Kasumi-1 (cell line): ENCODE data around the gene TMOD3.
"Not testable (repeated sequence)": the region's sequence is repeated elsewhere in the genome, so short reads cannot be mapped to it uniquely, and the experiment has no call there.

Experiments
- DNase-seq, 2 experiments: peaks; one replicate each; lab custom pipeline; 2025; lab: John Stamatoyannopoulos, UW

Gene TMOD3

GRCh38 chr15:51829376-51830275 is at the start of gene TMOD3:
Gene TMOD3 (plus strand): TSS chr15:51829653. CDS start chr15:51862885, 33,232 bp downstream.
- peak; percentile 66 to 73 for DNase-seq

- no peak for DNase-seq
Observed at GRCh38 chr15:51780636-51781035, 48.8 kb upstream of the TMOD3 start.

GRCh38 chr15:51781506-51781905 is 47.9 kb upstream of the TMOD3 start:
- no peak for DNase-seq

GRCh38 chr15:51782357-51782896 is 47.0 kb upstream of the TMOD3 start:
- DNase-seq = peak; percentile 43 to 44

- no peak for DNase-seq
Observed at GRCh38 chr15:51783967-51784366, 45.5 kb upstream of the TMOD3 start.

GRCh38 chr15:51787130-51787529 is 42.3 kb upstream of the TMOD3 start:
- DNase-seq = not testable (repeated sequence)

- DNase-seq = not testable (repeated sequence)
Observed at GRCh38 chr15:51792474-51792873, 37.0 kb upstream of the TMOD3 start.

- no peak for DNase-seq
Observed at GRCh38 chr15:51793521-51794305, 35.7 kb upstream of the TMOD3 start.

- DNase-seq = no peak
Observed at GRCh38 chr15:51796847-51797401, 32.5 kb upstream of the TMOD3 start.

- DNase-seq = no peak
Observed at GRCh38 chr15:51798281-51798680, 31.2 kb upstream of the TMOD3 start.

- DNase-seq = no peak
Observed at GRCh38 chr15:51799282-51800252, 29.9 kb upstream of the TMOD3 start.

GRCh38 chr15:51801391-51801835 is 28.0 kb upstream of the TMOD3 start:
- no peak for DNase-seq

GRCh38 chr15:51802593-51802992 is 26.9 kb upstream of the TMOD3 start:
- no peak for DNase-seq

- no peak for DNase-seq
Observed at GRCh38 chr15:51803965-51804364, 25.5 kb upstream of the TMOD3 start.

- no peak for DNase-seq
Observed at GRCh38 chr15:51806123-51806522, 23.3 kb upstream of the TMOD3 start.

GRCh38 chr15:51809457-51809856 is 20.0 kb upstream of the TMOD3 start:
- no peak for DNase-seq

- no peak for DNase-seq
Observed at GRCh38 chr15:51812598-51812997, 16.9 kb upstream of the TMOD3 start.

GRCh38 chr15:51814606-51815005 is 14.8 kb upstream of the TMOD3 start:
- no peak for DNase-seq

- DNase-seq = no peak
Observed at GRCh38 chr15:51816611-51817010, 12.8 kb upstream of the TMOD3 start.

- no peak for DNase-seq
Observed at GRCh38 chr15:51818150-51818549, 11.3 kb upstream of the TMOD3 start.

- DNase-seq = no peak
Observed at GRCh38 chr15:51825698-51826097, 3.8 kb upstream of the TMOD3 start.
